ENCODE results near the gene MCCC1.
"Not testable (repeated sequence)": the region's sequence is repeated elsewhere in the genome, so short reads cannot be mapped to it uniquely, and the experiment has no call there.

MCCC1 gene

GRCh38 chr3:183069086-183069485 is 30.2 kb downstream of the MCCC1 start:
- DNase-seq (ENCODE audit: low read depth) = no peak
- no peak for TF ChIP-seq CTCF (conservative IDR thresholded peaks at IDR 0.05; ENCODE audit: low read length)
- no peak overlapping the region for H3K4me3 ChIP-seq (ENCODE audit: low read length)

- not testable (repeated sequence) for H3K4me3 ChIP-seq (ENCODE audit: low read length); DNase-seq (ENCODE audit: low read depth)
Observed at GRCh38 chr3:183066891-183067290, 32.4 kb downstream of the MCCC1 start.

GRCh38 chr3:183064475-183064874 is 34.8 kb downstream of the MCCC1 start:
- no peak overlapping the region for H3K4me3 ChIP-seq (ENCODE audit: low read length)
- TF ChIP-seq CTCF (conservative IDR thresholded peaks at IDR 0.05; ENCODE audit: low read length) = no peak
- DNase-seq (ENCODE audit: low read depth) = no peak

- no peak for DNase-seq (ENCODE audit: low read depth)
- TF ChIP-seq CTCF (conservative IDR thresholded peaks at IDR 0.05; ENCODE audit: low read length) = no peak
- no peak overlapping the region for H3K4me3 ChIP-seq (ENCODE audit: low read length)
Observed at GRCh38 chr3:183061391-183062172, 37.7 kb downstream of the MCCC1 start.

GRCh38 chr3:183058351-183058750 is 40.9 kb downstream of the MCCC1 start:
- no peak for DNase-seq (ENCODE audit: low read depth)
- H3K4me3 ChIP-seq (ENCODE audit: low read length) = no peak overlapping the region
- no peak for TF ChIP-seq CTCF (conservative IDR thresholded peaks at IDR 0.05; ENCODE audit: low read length)

GRCh38 chr3:183050706-183051105 is 48.6 kb downstream of the MCCC1 start:
- H3K4me3 ChIP-seq (ENCODE audit: low read length) = no peak overlapping the region
- no peak for TF ChIP-seq CTCF (conservative IDR thresholded peaks at IDR 0.05; ENCODE audit: low read length)
- DNase-seq (ENCODE audit: low read depth) = no peak

- no peak overlapping the region for H3K4me3 ChIP-seq (ENCODE audit: low read length)
- no peak for DNase-seq (ENCODE audit: low read depth)
- TF ChIP-seq CTCF (conservative IDR thresholded peaks at IDR 0.05; ENCODE audit: low read length) = no peak
Observed at GRCh38 chr3:183046883-183047282, 52.4 kb downstream of the MCCC1 start.

Data from AG10803 (cell line).